ENCODE results near the gene FLT1.

- no peak for TF ChIP-seq CTCF (optimal IDR thresholded peaks at IDR 0.05 in 1 of 3, IDR thresholded peaks at IDR 0.05 in 1 of 3, conservative IDR thresholded peaks at IDR 0.05 in 1 of 3; ENCODE audit: extremely low read depth in 1 of 3, insufficient read depth in 2 of 3, low read length in 3 of 3)
- TF ChIP-seq EZH2 (IDR thresholded peaks at IDR 0.05; ENCODE audit: low read length), result no peak
Observed at GRCh38 chr13:28438598-28439334, 56.2 kb downstream of the FLT1 start.
